ENCODE data around the gene NLRP6. TPM values are rescaled to one million over a fixed set of nuclear protein-coding genes. Genes with fewer than 3 reads are reported as not detected.
"Not testable (repeated sequence)": the region's sequence is repeated elsewhere in the genome, so short reads cannot be mapped to it uniquely, and the experiment has no call there.

Gene NLRP6
- polyA plus RNA-seq, 3 donors: 0.10 to 0.51 (median 0.24) TPM

DNA sequence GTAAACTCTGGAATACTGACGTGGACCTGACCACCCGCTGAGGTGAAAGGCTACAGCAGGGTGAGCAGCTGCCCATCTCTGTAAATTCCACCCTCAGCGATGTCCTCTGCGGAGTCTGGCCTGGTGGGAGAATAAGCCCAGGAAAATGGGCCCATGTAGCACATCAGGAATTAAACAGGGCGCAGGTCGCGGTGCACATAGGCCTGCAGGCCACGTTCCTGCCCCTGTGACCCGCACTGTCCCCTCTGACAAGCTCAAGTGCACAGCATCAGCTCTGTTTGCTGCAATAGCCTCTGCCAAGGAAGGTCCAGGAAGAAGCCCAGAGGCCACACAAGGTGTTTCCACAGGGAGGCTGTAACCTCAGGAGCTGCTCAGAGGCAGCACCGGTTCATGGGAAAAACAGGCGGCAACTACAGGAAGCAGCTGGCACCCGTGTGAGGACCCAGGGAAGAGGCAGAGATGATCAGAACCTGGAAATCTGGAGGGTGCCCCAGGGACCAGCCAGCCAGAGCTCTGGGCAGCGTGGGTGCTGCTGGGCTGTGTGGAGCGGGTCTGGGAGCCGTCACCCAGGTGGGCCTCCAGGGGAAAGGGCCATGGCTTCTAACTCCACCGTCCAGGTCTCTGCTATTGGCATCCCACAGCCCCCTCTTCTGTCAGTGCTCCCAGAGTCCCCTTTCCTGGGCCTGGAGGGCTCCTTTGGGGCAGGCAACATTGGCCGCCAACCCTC is 28.6 kb downstream of the NLRP6 start:
- Histone ChIP-seq H3K36me3 (replicated peaks in 1 of 2; ENCODE audit: control insufficient read depth in 1 of 2, insufficient read depth in 2 of 2, low read length in 2 of 2) (no peaks in the 10 kb centered on the region), H3K9me3 (replicated peaks in 1 of 2; ENCODE audit: control insufficient read depth in 1 of 2, insufficient read depth in 1 of 2, low read length in 2 of 2) (no peaks in the 10 kb centered on the region), H2AFZ (ENCODE audit: insufficient read depth, low read depth, low read length, poor library complexity, severe bottlenecking) (no peak overlapping the region), H3K9ac (ENCODE audit: insufficient read depth, low read length, poor library complexity, severe bottlenecking) (no peak overlapping the region), H4K20me1 (ENCODE audit: insufficient read depth, low read length) (no peaks in the 10 kb centered on the region), H3K79me2 (ENCODE audit: insufficient read depth, low read length) (peaks cover 15% of the 10 kb centered on the region), H3K4me3 (replicated peaks in 1 of 3; ENCODE audit: low read depth in 2 of 3, low read length in 3 of 3) (no peak overlapping the region), H3K27ac (ENCODE audit: low read depth in 1 of 2, low read length in 2 of 2) (peak overlapping the region in 1 of 2 donors; percentile 41), H3K4me2 (replicated peaks; ENCODE audit: extremely low read depth, low read length, poor library complexity, severe bottlenecking) (no peak overlapping the region), H3K4me1 (ENCODE audit: control insufficient read depth in 1 of 2, insufficient read depth in 2 of 2, low read length in 2 of 2) (peaks cover 36 to 55% of the 10 kb centered on the region in 2 donors), H3K27me3 (ENCODE audit: control insufficient read depth in 2 of 2, insufficient read depth in 2 of 2, low read length in 2 of 2) (peaks cover 0 to 8% of the 10 kb centered on the region in 2 donors)
- Mint-ChIP-seq H3K4me1 (peaks cover 44% of the 10 kb centered on the region), H3K27me3 (ENCODE audit: low read depth in 3 of 3) (peaks cover 9 to 20% (median 13%) of the 10 kb centered on the region in 3 donors), H3K27ac (peak overlapping the region in 1 of 7 donors; percentile 91), H3K36me3 (peaks cover 5 to 7% of the 10 kb centered on the region in 2 donors), H3K9me3 (peaks cover 0 to 4% (median 0%) of the 10 kb centered on the region in 7 donors), H3K4me3 (no peak overlapping the region)
- TF ChIP-seq, protein P1, sequence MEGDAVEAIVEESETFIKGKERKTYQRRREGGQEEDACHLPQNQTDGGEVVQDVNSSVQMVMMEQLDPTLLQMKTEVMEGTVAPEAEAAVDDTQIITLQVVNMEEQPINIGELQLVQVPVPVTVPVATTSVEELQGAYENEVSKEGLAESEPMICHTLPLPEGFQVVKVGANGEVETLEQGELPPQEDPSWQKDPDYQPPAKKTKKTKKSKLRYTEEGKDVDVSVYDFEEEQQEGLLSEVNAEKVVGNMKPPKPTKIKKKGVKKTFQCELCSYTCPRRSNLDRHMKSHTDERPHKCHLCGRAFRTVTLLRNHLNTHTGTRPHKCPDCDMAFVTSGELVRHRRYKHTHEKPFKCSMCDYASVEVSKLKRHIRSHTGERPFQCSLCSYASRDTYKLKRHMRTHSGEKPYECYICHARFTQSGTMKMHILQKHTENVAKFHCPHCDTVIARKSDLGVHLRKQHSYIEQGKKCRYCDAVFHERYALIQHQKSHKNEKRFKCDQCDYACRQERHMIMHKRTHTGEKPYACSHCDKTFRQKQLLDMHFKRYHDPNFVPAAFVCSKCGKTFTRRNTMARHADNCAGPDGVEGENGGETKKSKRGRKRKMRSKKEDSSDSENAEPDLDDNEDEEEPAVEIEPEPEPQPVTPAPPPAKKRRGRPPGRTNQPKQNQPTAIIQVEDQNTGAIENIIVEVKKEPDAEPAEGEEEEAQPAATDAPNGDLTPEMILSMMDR (IDR thresholded peaks at IDR 0.05): no peak
- WGBS (ENCODE audit: insufficient coverage): 82% methylated on average over 17 of the region's 17 CpGs
- intact Hi-C loops (cut with micrococcal nuclease): loop anchor here (2.0 to 10.0 kb wide), 4 partner anchors 14 to 55 kb away; partner anchors contain the start of gene IFITM3 (in 1 of the 2)
- no peak for DNase-seq

DNA sequence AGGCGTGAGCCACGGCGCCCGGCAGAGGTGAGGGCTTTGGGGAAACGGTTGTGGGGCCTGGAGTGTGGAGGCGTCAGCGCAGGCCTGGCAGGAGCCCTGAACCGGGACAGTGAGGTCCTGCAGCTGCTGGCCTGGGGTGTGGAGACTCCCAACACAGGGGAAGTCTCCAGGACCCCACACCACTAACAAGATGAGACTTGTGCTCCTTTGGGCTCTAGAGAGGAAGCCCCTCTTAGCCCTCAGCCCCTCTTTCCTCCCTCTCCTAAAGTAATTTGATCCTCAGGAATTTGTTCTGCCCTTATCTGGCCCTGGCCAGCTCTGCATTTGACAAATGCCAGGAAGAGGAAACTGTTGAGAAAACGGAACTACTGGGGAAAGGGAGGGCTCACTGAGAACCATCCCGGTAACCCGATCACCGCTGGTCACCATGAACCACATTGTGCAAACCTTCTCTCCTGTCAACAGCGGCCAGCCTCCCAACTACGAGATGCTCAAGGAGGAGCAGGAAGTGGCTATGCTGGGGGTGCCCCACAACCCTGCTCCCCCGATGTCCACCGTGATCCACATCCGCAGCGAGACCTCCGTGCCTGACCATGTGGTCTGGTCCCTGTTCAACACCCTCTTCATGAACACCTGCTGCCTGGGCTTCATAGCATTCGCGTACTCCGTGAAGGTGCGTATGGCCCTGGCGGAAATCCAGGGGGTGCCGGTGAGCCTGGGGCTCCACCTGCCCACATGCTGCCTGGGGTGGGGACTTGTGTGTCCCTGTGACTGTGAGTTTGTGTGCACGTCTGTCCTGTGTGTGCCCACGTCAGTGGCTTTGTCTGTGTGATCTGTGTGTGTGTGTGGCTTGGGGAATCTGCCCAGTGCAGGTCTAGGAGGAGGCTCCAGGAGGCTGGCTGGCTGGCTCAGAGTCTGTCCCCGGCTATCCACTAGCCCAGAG is 29.8 kb downstream of the NLRP6 start, which contains the start of gene IFITM2:
Gene IFITM2, plus strand, starts transcription at position 51 of the 943 bp plus-strand sequence. Its CDS starts 377 bp downstream, at position 428.
- Histone ChIP-seq H2AFZ (ENCODE audit: insufficient read depth, low read depth, low read length, poor library complexity, severe bottlenecking) (peak within 1 kb of the TSS; percentile 72), H3K4me2 (replicated peaks; ENCODE audit: extremely low read depth, low read length, poor library complexity, severe bottlenecking) (peak within 1 kb of the TSS; percentile 70)

More for the DNA sequence above, 29.8 kb downstream of the NLRP6 start, which contains the start of gene IFITM2:
- H3K4me1 Mint-ChIP-seq: peaks cover 49% of the 10 kb centered on the region
- not testable (repeated sequence) for H3K9me3 ChIP-seq (replicated peaks in 1 of 2; ENCODE audit: control insufficient read depth in 1 of 2, insufficient read depth in 1 of 2, low read length in 2 of 2); H3K9me3 Mint-ChIP-seq; H3K36me3 ChIP-seq (replicated peaks in 1 of 2; ENCODE audit: control insufficient read depth in 1 of 2, insufficient read depth in 2 of 2, low read length in 2 of 2); H4K20me1 ChIP-seq (ENCODE audit: insufficient read depth, low read length); H3K36me3 Mint-ChIP-seq
- peak within 1 kb of the TSS; percentile 57 for H3K9ac ChIP-seq (ENCODE audit: insufficient read depth, low read length, poor library complexity, severe bottlenecking)
- peak within 1 kb of the TSS; percentile 94 to 99 for H3K4me3 Mint-ChIP-seq
- H3K4me3 ChIP-seq (replicated peaks in 1 of 3; ENCODE audit: low read depth in 2 of 3, low read length in 3 of 3): peak within 1 kb of the TSS; percentile 47 to 87 (median 80)
- peaks cover 13 to 21% (median 16%) of the 10 kb centered on the region in 3 donors for H3K27me3 Mint-ChIP-seq (ENCODE audit: low read depth in 3 of 3)
- 0% methylated on average over 6 of the region's 28 CpGs for WGBS (ENCODE audit: insufficient coverage)
- TF ChIP-seq, protein P1 (IDR thresholded peaks at IDR 0.05): peak; percentile 23
- peak; percentile 83 to 91 (median 84) for DNase-seq
- peaks cover 42 to 66% of the 10 kb centered on the region in 2 donors for H3K4me1 ChIP-seq (ENCODE audit: control insufficient read depth in 1 of 2, insufficient read depth in 2 of 2, low read length in 2 of 2)
- peaks cover 15% of the 10 kb centered on the region for H3K79me2 ChIP-seq (ENCODE audit: insufficient read depth, low read length)
- peak within 1 kb of the TSS; percentile 41 to 77 for H3K27ac ChIP-seq (ENCODE audit: low read depth in 1 of 2, low read length in 2 of 2)
- peaks cover 4 to 16% of the 10 kb centered on the region in 2 donors for H3K27me3 ChIP-seq (ENCODE audit: control insufficient read depth in 2 of 2, insufficient read depth in 2 of 2, low read length in 2 of 2)
- intact Hi-C loops (cut with micrococcal nuclease): loop anchor here (2.0 to 10.0 kb wide), 4 partner anchors 13 to 56 kb away; partner anchors contain the start of gene IFITM3 (in 1 of the 2)
- H3K27ac Mint-ChIP-seq: peak within 1 kb of the TSS; percentile 90 to 95 (median 91)

All from CD14-positive monocyte (primary cell).